ENCODE measurements around the gene RTN1.

Gene RTN1

DNA sequence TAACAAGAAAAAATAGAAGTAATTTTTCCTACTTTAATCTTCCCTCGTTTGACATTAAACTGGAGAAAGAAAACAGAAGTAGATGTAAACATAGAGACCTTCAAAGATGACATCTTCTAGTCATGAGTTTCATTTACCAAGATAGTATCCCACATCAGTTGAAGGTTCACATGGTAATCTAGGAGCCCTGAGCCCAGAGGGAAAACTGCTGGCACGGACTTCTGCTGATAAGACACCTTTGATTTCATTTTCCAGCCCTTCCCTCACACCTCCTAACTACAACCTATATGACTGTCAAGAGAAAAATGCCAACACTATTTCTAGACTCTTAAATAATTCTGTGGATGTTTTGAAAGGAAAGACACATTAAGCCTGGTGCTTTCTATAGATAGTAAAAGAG lies 247.9 kb downstream of the RTN1 start:
- H3K4me1 ChIP-seq, result no peaks in the 10 kb centered on the region
- H3K36me3 ChIP-seq, result no peaks in the 10 kb centered on the region
- no peaks in the 10 kb centered on the region for H3K27me3 ChIP-seq
- no peak overlapping the region for H3K4me3 ChIP-seq
- no peak for DNase-seq
- no peaks in the 10 kb centered on the region for H3K9me3 ChIP-seq
- TF ChIP-seq, protein P1, sequence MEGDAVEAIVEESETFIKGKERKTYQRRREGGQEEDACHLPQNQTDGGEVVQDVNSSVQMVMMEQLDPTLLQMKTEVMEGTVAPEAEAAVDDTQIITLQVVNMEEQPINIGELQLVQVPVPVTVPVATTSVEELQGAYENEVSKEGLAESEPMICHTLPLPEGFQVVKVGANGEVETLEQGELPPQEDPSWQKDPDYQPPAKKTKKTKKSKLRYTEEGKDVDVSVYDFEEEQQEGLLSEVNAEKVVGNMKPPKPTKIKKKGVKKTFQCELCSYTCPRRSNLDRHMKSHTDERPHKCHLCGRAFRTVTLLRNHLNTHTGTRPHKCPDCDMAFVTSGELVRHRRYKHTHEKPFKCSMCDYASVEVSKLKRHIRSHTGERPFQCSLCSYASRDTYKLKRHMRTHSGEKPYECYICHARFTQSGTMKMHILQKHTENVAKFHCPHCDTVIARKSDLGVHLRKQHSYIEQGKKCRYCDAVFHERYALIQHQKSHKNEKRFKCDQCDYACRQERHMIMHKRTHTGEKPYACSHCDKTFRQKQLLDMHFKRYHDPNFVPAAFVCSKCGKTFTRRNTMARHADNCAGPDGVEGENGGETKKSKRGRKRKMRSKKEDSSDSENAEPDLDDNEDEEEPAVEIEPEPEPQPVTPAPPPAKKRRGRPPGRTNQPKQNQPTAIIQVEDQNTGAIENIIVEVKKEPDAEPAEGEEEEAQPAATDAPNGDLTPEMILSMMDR (IDR thresholded peaks at IDR 0.05), result no peak
- H3K27ac ChIP-seq, result no peak overlapping the region
- intact Hi-C loops (cut with DNase I; ENCODE audit: low total_unique reads), result no loop called here

DNA sequence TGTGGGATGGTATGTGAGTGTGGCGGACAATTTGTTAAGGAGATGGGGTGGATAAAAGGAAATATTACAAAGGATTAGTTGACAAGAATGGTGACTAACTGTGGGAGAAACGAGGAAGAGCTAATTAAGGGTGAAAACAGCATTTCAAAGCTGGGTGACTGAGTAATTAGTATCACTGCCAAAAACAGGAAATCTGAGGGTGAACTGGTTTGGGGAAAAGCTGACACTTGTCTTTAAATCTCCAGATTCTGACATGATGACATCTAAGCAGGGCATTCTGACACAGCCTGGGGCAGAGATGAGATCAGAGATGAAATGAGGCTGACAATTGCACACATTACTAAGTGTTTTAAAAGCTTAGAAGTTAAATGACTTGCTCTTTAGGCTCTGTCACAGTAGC lies 251.5 kb downstream of the RTN1 start:
- H3K36me3 ChIP-seq, result peaks cover 0 to 5% (median 0%) of the 10 kb centered on the region in 3 donors
- H3K27ac ChIP-seq, result no peak overlapping the region
- no peaks in the 10 kb centered on the region for H3K4me1 ChIP-seq
- no peaks in the 10 kb centered on the region for H3K27me3 ChIP-seq
- intact Hi-C loops (cut with DNase I; ENCODE audit: low total_unique reads), result no loop called here
- H3K9me3 ChIP-seq, result no peaks in the 10 kb centered on the region
- TF ChIP-seq, protein P1 (IDR thresholded peaks at IDR 0.05), result no peak
- H3K4me3 ChIP-seq, result no peak overlapping the region
- no peak for DNase-seq

DNA sequence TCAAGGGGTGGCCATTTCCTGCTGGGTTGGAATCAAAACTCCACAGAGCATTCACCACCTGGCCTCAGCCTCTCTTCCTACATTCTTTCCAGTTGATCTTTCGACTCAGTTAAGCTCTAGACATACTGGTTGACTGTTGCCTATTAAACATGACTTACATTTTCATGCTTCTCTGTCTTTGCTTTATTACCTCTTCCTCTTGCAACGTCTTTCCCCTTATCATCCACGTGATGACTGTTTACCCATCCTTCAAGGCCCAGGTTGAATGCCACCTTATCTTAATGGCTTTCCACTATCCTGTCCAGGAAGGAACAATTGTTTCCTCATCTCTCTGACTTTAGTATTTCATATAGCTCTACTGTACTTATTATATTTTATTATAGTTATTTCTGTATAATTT lies 269.5 kb downstream of the RTN1 start:
- intact Hi-C loops (cut with DNase I; ENCODE audit: low total_unique reads), result no loop called here

DNA sequence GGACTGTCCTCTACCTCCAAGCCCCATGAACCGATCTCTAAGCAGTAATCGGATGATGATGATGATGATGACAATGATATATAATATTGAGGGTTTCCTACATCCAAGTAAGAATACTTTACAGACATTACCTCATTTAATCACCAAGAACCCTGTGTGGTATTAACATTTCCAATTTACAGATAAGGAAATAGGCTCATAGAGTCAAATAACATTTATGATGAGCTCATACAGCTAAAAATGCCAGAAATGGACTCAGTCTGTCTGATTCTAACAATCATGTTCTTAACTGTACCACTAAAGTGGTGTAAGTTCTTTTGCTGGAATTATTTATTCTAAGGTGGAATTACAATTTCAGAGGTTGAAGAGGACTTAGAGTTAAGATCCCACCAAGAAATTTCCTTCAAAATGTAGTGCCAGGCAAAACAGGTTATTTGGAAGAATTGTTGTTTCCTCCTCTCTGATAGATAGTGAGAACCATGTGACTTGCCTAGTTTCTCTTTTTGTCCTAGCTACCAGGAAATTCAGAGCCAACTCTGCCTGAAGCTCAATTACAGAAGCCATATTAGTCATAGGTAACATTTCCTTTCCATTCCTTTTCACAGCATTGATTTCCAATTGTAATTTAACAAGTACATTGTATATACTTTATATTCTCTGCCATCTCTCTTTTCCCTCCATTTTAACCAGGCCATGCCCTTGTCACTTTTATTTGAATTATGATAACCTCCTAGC lies 270.2 kb downstream of the RTN1 start:
- no peak for DNase-seq
- Histone ChIP-seq H3K27ac (no peak overlapping the region), H3K9me3 (no peaks in the 10 kb centered on the region), H3K4me1 (no peaks in the 10 kb centered on the region), H3K36me3 (peaks cover 6 to 43% (median 13%) of the 10 kb centered on the region in 3 donors), H3K27me3 (no peaks in the 10 kb centered on the region), H3K4me3 (no peak overlapping the region)
- intact Hi-C loops (cut with DNase I; ENCODE audit: low total_unique reads), result no loop called here
- TF ChIP-seq, protein P1 (IDR thresholded peaks at IDR 0.05), result no peak

More for the DNA sequence above, 269.5 kb downstream of the RTN1 start:
- peaks cover 6 to 39% (median 13%) of the 10 kb centered on the region in 3 donors for H3K36me3 ChIP-seq
- H3K4me1 ChIP-seq, result no peaks in the 10 kb centered on the region
- DNase-seq, result no peak
- H3K27ac ChIP-seq, result no peak overlapping the region
- no peak overlapping the region for H3K4me3 ChIP-seq
- no peaks in the 10 kb centered on the region for H3K9me3 ChIP-seq
- no peaks in the 10 kb centered on the region for H3K27me3 ChIP-seq
- TF ChIP-seq, protein P1 (IDR thresholded peaks at IDR 0.05), result no peak

DNA sequence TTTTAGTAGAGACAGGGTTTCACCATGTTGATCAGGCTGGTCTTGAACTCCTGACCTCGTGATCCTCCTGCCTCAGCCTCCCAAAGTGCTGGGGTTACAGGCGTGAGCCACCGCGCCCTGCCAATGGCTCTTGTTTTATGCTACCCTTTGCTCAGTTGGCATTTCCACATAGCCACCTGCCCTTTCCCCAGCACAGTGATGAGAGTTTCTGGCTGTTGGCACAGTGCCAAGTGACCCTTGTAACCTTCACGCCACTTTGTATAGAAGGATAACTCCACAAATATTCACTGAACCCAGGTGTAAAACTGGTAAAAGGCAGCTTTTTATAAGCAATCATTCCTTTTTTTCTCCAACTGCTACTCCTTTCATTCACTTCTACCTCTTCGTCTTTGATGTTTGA lies 275.5 kb downstream of the RTN1 start:
- Histone ChIP-seq H3K27ac (no peak overlapping the region), H3K4me1 (no peaks in the 10 kb centered on the region), H3K27me3 (no peaks in the 10 kb centered on the region), H3K36me3 (peaks cover 10 to 22% (median 13%) of the 10 kb centered on the region in 3 donors), H3K9me3 (peaks cover 0 to 4% (median 0%) of the 10 kb centered on the region in 3 donors), H3K4me3 (no peak overlapping the region)
- DNase-seq, result no peak
- intact Hi-C loops (cut with DNase I; ENCODE audit: low total_unique reads), result no loop called here
- TF ChIP-seq, protein P1 (IDR thresholded peaks at IDR 0.05), result no peak
